Stimulated activated CD4-positive, alpha-beta T cell treated with anti-CD3 and anti-CD28 coated beads, Interleukin-2, amount 100 ng/mL, for 4 hours (primary cell): ENCODE data around the gene MYL9.

Experiments
- DNase-seq: peaks from one replicate; pipeline ENCODE4 v3.0.0-alpha.2; 2020; ENCODE audit warnings: low read depth

MYL9 gene

GRCh38 chr20:36584018-36584481, 42.7 kb downstream of the MYL9 start:
- no peak for DNase-seq

DNA sequence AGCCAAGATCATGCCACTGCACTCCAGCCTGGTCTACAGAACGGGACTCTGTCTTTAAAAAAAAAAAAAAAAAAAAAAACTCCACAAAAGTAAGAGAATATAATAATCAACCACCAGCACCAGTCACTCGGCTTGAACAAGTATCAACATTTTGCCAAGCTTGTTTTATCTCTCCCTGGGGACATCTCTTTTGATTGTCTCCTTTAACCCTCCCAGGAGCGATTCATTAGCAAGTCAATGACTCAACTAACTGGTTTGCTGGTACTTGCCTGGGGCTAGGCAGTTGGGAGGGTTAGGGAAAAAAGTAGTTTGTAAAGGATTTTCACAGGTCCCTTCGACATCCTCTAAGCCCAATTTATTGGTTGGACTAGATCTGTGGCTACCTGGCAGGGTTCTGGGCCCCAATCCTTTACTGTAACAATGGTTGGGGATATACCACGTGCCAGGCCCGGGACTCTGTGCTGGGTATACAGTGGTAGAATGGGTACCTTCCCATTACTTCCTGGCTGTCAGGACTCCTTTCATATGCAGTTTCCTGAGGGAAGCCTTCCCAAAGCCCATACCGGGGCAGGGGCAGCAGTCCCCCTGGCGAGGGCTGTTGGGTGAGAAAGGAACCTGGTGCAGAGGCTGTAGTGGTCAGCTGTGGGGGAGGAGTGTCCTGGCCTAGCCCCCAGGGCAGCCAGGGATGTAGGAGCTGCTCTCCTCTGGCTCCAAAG, 44.2 kb downstream of the MYL9 start:
- no peak for DNase-seq

GRCh38 chr20:36587388-36588070, 46.2 kb downstream of the MYL9 start:
- DNase-seq = no peak

GRCh38 chr20:36591281-36591680, 50.0 kb downstream of the MYL9 start:
- DNase-seq = no peak

GRCh38 chr20:36591854-36592641, 50.7 kb downstream of the MYL9 start:
- peak; percentile 57 for DNase-seq

DNA sequence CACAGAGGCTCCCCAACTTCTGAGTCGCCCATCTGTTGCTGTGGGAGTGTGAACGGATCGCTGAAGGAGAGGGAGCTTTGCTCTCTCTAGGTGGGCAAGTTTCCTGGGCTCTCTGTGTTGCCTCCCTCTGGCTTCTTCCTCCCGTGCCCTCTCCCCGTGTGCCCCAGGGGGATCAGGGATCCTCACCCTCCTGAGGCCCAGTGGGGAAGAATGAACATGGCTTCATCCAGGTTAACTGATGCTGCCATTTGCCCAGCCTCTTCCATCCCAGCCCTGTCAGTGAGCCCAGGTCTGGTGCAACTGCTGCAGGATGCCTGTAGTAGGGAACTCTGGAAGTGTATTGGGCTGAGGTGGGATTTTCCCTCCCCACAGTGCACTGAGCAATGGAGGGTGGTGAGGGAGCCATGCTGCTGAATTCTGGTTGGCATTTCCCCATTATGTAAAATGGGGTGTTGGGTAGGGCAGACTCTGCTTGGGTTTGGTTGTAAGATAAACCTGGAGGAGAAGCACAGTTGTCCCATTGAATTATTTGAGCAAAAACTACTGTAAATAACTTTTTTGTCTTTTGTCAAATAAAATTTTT, 52.1 kb downstream of the MYL9 start:
- DNase-seq = no peak

DNA sequence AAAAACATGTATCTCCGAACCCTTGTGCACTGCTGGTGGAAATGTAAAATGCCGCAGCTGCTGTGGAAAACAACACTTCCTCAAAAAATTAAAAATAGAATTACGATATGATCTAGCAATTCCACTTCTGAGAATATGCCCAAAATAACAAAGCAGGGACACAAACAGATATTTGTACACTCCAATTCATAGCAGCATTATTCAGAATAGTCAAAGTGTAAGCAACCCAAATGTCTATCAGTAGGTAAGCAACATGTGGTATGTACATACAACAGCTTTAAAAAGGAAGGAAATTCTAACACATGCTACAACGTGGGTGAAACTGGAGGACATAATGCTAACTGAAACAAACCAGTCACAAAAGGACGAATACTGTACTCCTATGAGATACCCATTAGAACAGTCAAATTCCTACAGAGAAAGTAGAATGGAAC, 58.6 kb downstream of the MYL9 start:
- no peak for DNase-seq
